GM12865 (cell line): ENCODE results near the gene NCOR1.
A peak's percentile ranks its signal among the peaks of the same experiment; 100 is the strongest.
"Not testable (repeated sequence)": the region's sequence is repeated elsewhere in the genome, so short reads cannot be mapped to it uniquely, and the experiment has no call there.

Experiments used
- DNase-seq: peaks from one replicate; pipeline ENCODE4 v3.0.0; 2010; ENCODE audit warnings: low read depth
- H3K4me3 ChIP-seq: 2 replicates; pipeline ENCODE4 v1.5.1; 2011; ENCODE audit warnings: mild to moderate bottlenecking, low read depth, low read length, control low read depth
- CTCF ChIP-seq: IDR thresholded peaks from 2 replicates; pipeline ENCODE4 v1.5.1; 2011; ENCODE audit warnings: low read length, control low read depth, low read depth, inconsistent platforms; ENCODE audit not compliant: insufficient read depth; ENCODE audit errors: missing control alignments

The NCOR1 gene

GRCh38 chr17:16243385-16243784 is 28.1 kb upstream of the NCOR1 start:
- TF ChIP-seq CTCF, result no peak
- no peak for DNase-seq
- H3K4me3 ChIP-seq, result no peak overlapping the region

GRCh38 chr17:16241906-16242399 is 26.6 kb upstream of the NCOR1 start:
- TF ChIP-seq CTCF, result no peak
- H3K4me3 ChIP-seq, result no peak overlapping the region
- no peak for DNase-seq

DNA sequence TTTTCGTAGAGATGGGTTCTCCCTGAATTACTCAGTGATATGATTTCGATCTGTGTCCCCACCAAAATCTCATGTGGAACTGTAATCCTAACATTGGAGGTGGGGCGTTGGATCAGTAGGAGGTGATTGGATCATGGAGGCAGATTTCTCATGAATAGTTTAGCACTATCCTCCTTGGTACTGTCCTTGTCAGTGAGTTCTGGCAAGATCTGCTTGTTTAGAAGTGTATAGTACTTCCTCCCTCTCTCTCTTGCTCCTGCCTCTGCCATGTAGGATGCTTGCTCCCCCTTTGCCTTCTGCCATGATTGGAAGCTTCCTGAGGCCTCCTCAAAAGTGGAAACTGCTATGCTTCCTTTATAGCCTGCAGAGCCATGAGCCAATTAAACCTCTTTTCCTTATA is 24.6 kb upstream of the NCOR1 start:
- no peak for DNase-seq
- H3K4me3 ChIP-seq, result no peak overlapping the region
- no peak for TF ChIP-seq CTCF

DNA sequence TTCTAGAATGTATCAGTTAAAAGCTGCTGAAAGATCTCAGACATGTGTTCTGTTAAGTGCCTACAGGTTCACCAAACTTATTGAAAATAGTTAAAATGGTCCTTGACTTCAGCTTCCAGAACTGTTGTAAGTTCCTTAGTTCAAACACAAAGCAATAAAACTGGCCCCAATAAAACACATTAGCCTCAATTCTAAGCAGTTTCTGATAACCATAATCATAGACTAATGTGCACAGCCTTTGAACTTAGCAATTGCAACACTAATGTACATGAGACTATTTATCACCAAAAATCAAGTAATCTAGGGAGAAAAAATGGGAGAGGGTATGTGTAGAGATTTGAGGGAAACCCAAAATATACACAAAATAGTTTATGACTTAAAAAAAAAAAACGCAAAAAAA is 17.1 kb upstream of the NCOR1 start:
- no peak overlapping the region for H3K4me3 ChIP-seq
- DNase-seq, result no peak
- TF ChIP-seq CTCF, result no peak

GRCh38 chr17:16229912-16230561 is 14.7 kb upstream of the NCOR1 start:
- peak overlapping the region; percentile 6; the same call in 1 of the 2 replicates for H3K4me3 ChIP-seq
- not testable (repeated sequence) for DNase-seq

DNA sequence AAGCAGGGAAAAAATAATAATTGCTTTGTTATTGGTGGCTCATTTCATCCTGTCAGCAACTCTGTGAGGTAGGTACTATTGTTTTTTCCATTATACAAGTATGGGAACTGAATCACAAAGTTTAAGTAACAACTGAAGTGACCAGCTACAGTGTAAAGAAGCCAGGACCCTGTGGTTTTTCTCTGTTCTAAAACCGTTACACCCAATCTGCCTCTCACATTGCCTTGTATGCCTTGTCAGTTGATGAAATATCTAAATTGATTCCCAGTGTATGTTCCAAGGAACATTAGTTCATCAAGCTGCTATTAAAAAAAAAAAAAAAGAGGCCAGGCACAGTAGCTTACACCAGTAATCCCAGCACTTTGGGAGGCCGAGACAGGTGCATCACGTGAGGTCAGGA is 7.1 kb upstream of the NCOR1 start:
- DNase-seq, result no peak
- TF ChIP-seq CTCF, result no peak
- H3K4me3 ChIP-seq, result no peak overlapping the region

GRCh38 chr17:16217002-16217635 is 1.8 kb upstream of the NCOR1 start, which contains the start of gene PIGL:
Gene PIGL (plus strand): TSS chr17:16217210. CDS start chr17:16217227, 17 bp downstream.
- DNase-seq, result peak; percentile 97
- H3K4me3 ChIP-seq, result peak within 1 kb of the TSS; percentile 64
- TF ChIP-seq CTCF, result no peak

DNA sequence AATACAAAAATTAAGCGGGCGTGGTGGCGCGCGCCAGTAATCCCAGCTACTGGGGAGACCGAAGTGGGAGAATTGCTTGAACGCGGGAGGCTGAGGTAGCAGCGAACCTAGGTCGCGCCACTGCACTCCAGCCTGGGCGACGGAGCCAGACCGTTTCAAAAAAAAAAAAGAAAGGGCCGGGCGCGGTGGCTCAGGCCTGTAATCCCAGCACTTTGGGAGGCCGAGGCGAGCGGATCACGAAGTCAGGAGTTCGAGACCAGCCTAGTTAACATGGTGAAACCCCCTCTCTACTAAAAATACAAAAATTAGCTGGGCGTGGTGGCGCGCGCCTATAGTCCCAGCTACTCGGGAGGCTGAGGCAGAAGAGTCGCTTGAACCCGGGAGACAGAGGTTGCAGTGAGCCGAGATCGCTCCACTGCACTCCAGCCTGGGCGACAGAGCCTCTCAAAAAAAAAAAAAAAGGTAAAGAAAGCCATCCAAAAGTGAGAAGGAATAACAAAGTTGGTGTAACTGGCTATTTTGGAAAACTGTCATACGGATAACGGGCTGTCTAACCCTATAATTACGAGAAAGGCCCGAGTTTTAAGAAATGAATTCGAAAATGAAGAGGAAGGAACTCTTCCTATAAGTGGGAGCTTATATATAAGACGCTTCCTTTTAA is 1.1 kb upstream of the NCOR1 start:
- H3K4me3 ChIP-seq, result peak overlapping the region; percentile 64
- DNase-seq, result not testable (repeated sequence)
